GM12878 (cell line): ENCODE results near the gene INF2. TPM values are rescaled to one million over a fixed set of nuclear protein-coding genes. Genes with fewer than 3 reads are reported as not detected.

Experiments
- EGR1 ChIP-seq, 2 experiments: IDR thresholded peaks; 1 replicate in 1 of 2; 2 replicates in 1 of 2; pipeline ENCODE4 v1.6.1; 2011 to 2012; ENCODE audit warnings: low read depth in 2 of 2, low read length in 2 of 2, borderline replicate concordance in 1 of 2, mild to moderate bottlenecking in 1 of 2, moderate library complexity in 1 of 2
- ESRRA ChIP-seq: IDR thresholded peaks from 2 replicates; pipeline ENCODE4 v1.6.1; 2012; ENCODE audit warnings: mild to moderate bottlenecking, low read length, improper control_type of control experiment
- GABPA ChIP-seq: IDR thresholded peaks from 2 replicates; pipeline ENCODE4 v1.6.1; 2014; ENCODE audit warnings: antibody characterized with exemption, low read depth, mild to moderate bottlenecking, inconsistent platforms
- NBN ChIP-seq: fragments of 450-650 bp; IDR thresholded peaks from 2 replicates; pipeline ENCODE4 v1.6.1; 2016
- RELA ChIP-seq: fragments of 450-650 bp; IDR thresholded peaks from 2 replicates; pipeline ENCODE4 v1.8.0; 2014; ENCODE audit warnings: borderline replicate concordance; ENCODE audit not compliant: partially characterized antibody
- polyA plus RNA-seq, 11 experiments: library from polyadenylated mRNA; depleted of rRNA in 4 of 11; unstranded in 6 of 11; stranded (reverse) in 5 of 11; fragments of >200 nt; fragmentation: Nextera tagmentation in 4 of 11; fragmentation: Illumina TruSeq in 1 of 11; extraction: Ambion mirVana in 4 of 11; extraction: Trizol in 1 of 11; gene quantifications; 1 replicate in 1 of 11; 2 replicates in 10 of 11; pipeline versions ENCODE4 v1.2.1 to v1.2.3, GENCODE V29; 2011 to 2016; ENCODE audit warnings: inconsistent platforms in 2 of 11, missing spikeins in 2 of 11, low read depth in 1 of 11
- total RNA-seq, 4 experiments: library from RNA; depleted of rRNA in 3 of 4; stranded (reverse); fragments of >200 nt in 3 of 4; fragmentation: Illumina TruSeq in 1 of 4; extraction: Trizol in 1 of 4; gene quantifications; 2 replicates each; pipeline versions ENCODE4 v1.2.1 to v1.2.3, GENCODE V29; 2013 to 2021
- TF ChIP-seq, protein P1 (sequence below): fragments of 450-650 bp; IDR thresholded peaks from 2 replicates; pipeline ENCODE4 v1.6.1; 2014; ENCODE audit warnings: mild to moderate bottlenecking
- TF ChIP-seq, protein P2 (sequence below): fragments of 450-650 bp; formaldehyde crosslinking; IDR thresholded peaks from 2 replicates; pipeline ENCODE4 v1.5.0; 2022; ENCODE audit warnings: mild to moderate bottlenecking, missing genetic modification characterization

Gene INF2
- total and polyA plus RNA-seq, 10 of the 15 experiments (the other 5 are each of a cell fraction or from before 2014, with no cell fraction given), result 0.72 to 43.2 (median 8.3) TPM

DNA sequence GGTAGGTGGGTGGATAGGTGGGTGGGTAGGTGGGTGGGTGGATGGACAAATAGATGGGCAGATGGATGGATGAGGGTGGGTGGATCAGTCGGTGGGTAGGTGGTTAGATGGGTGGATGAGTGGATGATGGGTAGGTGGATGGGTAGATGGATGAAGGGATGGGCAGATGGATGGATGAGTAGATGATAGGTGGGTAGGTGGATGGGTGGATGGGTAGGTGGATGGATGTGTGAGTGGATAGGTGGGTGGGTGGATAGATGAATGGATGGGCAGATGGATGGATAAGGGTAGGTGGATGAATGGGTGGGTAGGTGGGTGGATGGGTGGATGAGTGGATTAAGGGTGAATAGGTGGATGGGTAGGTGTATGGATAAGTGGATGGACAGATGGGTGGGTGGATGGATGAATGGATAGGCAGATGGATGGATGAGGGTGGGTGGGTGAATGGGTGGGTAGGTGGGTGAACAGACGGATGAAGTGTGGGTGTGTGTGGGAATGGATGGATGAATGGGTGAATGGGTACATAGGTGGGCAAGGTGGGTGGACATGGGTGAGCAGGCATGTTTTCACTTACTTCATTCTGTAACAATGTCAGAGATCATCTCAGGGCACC lies 3.3 kb upstream of the INF2 start (continued):
- TF ChIP-seq, protein P1, sequence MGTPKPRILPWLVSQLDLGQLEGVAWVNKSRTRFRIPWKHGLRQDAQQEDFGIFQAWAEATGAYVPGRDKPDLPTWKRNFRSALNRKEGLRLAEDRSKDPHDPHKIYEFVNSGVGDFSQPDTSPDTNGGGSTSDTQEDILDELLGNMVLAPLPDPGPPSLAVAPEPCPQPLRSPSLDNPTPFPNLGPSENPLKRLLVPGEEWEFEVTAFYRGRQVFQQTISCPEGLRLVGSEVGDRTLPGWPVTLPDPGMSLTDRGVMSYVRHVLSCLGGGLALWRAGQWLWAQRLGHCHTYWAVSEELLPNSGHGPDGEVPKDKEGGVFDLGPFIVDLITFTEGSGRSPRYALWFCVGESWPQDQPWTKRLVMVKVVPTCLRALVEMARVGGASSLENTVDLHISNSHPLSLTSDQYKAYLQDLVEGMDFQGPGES, result no peak
- TF ChIP-seq ESRRA, result no peak
- TF ChIP-seq, protein P2, sequence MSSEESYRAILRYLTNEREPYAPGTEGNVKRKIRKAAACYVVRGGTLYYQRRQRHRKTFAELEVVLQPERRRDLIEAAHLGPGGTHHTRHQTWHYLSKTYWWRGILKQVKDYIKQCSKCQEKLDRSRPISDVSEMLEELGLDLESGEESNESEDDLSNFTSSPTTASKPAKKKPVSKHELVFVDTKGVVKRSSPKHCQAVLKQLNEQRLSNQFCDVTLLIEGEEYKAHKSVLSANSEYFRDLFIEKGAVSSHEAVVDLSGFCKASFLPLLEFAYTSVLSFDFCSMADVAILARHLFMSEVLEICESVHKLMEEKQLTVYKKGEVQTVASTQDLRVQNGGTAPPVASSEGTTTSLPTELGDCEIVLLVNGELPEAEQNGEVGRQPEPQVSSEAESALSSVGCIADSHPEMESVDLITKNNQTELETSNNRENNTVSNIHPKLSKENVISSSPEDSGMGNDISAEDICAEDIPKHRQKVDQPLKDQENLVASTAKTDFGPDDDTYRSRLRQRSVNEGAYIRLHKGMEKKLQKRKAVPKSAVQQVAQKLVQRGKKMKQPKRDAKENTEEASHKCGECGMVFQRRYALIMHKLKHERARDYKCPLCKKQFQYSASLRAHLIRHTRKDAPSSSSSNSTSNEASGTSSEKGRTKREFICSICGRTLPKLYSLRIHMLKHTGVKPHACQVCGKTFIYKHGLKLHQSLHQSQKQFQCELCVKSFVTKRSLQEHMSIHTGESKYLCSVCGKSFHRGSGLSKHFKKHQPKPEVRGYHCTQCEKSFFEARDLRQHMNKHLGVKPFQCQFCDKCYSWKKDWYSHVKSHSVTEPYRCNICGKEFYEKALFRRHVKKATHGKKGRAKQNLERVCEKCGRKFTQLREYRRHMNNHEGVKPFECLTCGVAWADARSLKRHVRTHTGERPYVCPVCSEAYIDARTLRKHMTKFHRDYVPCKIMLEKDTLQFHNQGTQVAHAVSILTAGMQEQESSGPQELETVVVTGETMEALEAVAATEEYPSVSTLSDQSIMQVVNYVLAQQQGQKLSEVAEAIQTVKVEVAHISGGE, result no peak
- no peak for TF ChIP-seq NBN
- TF ChIP-seq RELA, result no peak
- TF ChIP-seq GABPA, result no peak
- TF ChIP-seq EGR1 (IDR thresholded peaks at IDR 0.05; ENCODE audit: borderline replicate concordance in 1 of 2, low read depth in 2 of 2, low read length in 2 of 2), result no peak
